IPS DF 19.7 (cell line): ENCODE data around the gene FBLN1.
"Not testable (repeated sequence)": the region's sequence is repeated elsewhere in the genome, so short reads cannot be mapped to it uniquely, and the experiment has no call there.

Experiments
- DNase-seq: peaks from one replicate; pipeline ENCODE4 v3.0.0-alpha.2; 2013; ENCODE audit warnings: low read depth, low spot score

Gene FBLN1

DNA sequence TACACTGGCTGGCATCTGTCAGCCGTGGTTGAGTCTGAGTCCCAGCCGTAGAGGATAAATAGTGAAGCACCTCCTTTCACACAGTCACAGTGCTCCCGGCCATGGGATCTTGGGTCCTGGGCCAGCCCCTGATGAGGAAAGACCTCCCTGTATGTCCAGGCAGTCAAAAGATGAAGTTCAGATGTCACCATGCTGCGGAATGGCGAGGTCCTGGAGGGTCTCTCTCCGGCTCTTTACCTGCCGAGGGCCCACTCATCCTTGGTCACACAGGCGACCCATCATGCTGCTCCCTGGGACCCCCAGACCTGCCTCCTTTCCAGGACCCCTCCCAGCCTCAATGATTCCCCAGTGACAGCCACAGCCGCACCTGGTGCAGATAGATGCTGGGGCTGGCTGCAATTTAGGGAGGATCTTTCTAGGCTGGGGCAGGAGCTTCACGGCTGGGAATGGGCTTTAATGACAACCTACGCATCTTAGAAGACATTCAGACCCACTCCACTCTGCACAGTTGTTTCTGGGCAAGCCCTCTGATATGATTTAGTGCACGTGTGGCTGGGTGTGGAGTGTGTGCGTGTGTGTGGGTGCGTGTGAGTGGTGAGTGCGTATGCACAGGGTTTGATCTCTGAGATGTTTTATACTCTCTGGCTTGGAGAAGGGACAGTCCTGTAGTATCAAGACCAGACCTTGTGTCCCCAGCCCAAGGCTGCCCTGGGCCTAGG, 79.7 kb downstream of the FBLN1 start:
- no peak for DNase-seq

DNA sequence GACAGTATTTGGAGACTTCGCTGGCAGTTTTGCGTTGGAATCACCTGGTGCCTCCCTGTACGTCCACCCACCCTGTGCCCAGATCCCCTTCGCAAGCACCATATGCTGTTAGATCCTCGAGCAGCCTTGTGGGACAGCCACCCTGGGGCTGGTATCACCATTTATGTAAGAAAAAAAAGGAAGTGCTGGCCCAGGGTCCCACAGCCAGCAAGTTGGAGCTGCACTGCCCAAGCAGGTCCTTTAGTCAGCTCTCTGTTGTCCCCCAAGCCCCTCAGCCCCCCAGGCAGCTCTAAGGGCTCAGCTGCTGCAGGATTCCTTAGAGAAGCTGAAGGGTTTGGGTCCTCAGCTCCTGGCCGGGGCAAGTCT, 80.3 kb downstream of the FBLN1 start:
- DNase-seq = no peak

DNA sequence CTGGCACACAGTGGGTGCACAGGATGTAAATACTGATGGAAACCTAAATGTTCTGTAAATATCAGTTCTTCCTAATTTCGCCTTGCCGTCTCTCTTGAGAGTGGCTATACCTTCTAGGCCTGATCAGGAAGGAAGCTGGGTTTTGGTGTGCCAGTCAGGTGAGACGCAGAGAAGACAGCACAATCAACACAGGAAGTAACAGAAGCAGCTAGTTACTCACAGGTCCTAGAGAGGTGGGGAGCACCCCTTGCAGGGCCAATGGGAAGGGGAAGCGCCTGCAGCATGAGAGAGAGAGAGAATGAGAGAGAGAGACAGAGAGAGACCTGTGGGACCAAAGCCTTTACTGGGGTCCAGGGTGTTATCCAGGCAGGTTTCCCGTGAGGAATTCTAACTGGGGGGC, 80.8 kb downstream of the FBLN1 start:
- no peak for DNase-seq

DNA sequence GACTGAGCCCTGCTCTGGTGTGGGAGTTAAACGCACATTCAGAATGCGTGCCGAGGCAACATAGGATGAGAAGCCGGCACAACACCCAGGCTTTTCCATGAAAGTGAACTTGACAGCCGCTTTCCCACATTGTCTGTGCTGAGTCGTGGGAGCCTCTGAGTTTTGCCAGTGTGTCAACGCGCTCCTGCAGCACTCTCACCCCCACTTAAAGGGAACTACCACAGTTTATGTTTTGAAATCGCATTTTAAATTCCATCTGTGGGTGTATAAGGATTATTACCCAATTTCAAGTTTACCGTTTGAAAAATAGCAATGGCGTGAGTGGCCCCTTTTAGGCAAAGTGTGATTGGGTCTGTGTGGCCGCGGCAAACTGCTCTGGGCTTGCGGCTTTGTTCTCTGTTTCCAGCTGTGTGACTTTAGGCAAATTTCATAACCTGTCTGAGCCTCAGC, 81.5 kb downstream of the FBLN1 start:
- DNase-seq = no peak

DNA sequence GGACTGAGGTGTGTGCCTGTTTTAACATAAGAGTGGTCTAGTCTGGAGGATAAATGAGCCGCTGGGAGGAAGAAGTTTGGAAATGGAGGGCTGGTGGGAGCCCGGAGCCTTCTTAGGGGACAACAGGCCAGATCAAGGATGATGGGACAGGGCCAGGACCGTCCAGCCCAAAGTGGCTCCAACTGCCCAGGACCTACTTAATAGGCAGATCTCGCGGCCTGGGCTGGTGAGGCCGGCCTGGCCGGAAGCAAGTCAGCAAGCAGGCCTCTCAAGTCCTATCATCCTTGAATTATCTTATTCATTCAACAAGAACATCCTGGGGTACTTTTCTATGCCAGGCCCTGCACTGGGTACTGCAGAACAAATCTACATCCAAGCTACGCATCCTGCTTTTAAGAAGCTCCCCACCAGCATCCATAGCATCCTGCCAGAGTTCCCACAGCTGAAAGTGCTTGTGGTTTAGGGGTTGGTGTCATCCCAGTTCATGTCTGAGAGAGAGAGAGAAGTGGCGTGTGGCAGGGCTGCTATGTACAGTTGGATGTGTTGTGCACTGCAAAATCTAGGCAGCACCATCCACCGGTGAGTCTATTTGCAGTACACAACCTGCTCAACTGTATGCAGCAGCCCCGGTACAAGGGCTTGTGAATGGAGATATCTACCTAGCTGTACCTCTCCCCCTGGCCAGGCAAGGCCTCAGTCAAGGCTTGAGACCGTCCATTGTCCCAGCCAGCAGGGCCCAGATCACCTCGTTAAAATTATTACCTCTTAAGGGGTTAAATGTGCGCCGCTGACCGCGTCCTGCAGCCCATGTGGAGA, 82.1 kb downstream of the FBLN1 start:
- no peak for DNase-seq

DNA sequence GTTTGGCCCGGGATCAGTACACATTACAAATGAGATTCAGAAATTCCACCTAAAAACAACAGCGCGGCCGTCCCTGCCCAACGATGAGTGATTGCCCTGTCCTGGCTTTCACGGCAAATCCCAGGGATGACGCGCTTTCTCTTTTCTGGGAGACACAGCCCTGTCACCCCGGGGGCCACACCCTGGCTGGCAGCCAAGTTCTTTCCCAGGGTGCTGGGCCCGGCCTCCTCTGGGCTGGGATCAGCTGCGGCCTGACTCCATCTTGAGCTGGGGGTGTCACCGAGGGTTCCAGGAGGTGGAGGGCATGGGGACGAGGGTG, 82.7 kb downstream of the FBLN1 start:
- DNase-seq = no peak

DNA sequence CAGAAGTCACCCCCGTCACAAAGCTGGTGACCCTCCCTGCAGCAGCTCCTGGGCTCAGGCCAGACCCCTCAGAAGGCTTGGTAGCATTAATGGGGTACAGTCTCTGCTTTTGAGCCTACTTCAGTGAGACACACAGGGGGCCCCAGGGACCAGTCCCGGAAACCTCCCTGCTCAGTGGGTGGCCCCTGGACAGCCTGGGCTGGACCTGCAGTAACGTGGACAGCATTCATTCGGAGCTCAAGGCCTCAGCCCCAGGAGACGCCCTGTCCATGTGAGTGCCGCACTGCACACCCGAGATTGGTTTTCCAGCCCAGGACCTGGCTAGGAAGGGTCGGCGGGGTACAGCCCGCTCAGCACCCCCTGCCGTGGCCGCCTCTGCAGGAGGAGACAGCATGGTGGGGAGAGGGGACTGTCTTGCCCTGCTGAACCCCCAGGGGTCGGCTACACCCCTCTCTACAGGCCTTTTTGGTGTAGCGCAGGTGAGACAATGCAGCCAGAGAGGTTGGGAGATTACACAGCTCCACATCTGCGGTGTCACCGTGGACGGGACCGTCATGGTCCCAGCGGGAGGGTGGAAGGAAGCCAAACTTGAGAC, 83.4 kb downstream of the FBLN1 start:
- DNase-seq = no peak

DNA sequence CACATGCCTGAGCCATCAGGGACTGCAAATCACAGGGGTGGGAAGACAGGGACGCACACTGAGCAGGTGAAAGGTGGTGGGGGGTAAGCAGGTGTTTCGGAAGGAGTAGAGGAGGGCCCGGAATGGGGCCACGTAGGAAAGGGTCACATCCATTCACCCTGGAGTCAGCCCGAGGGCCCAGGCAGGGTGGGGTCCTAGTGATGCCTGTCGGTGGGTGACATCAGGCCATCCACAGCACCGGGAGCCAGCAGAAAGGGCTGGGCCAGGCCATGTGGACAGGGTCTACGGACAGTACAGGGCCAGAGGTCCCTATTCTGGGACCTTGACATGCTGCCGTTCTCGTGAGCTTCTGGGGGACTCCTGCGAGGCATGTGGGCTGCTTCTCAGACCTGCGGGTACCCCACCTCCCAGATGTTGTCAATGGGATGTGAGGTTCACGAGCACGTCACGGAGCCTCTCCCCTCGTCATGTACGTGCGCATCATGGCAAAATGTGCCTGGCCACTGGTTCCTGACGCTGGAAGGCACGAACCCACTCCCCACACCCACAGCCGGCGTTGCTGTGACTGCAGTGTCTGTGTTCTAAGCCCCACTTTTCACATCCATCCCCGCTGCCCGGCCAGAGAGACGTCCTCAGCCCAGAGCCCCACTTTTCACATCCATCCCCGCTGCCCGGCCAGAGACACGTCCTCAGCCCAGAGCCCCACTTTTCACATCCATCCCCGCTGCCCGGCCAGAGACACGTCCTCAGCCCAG, 84.1 kb downstream of the FBLN1 start:
- no peak for DNase-seq

DNA sequence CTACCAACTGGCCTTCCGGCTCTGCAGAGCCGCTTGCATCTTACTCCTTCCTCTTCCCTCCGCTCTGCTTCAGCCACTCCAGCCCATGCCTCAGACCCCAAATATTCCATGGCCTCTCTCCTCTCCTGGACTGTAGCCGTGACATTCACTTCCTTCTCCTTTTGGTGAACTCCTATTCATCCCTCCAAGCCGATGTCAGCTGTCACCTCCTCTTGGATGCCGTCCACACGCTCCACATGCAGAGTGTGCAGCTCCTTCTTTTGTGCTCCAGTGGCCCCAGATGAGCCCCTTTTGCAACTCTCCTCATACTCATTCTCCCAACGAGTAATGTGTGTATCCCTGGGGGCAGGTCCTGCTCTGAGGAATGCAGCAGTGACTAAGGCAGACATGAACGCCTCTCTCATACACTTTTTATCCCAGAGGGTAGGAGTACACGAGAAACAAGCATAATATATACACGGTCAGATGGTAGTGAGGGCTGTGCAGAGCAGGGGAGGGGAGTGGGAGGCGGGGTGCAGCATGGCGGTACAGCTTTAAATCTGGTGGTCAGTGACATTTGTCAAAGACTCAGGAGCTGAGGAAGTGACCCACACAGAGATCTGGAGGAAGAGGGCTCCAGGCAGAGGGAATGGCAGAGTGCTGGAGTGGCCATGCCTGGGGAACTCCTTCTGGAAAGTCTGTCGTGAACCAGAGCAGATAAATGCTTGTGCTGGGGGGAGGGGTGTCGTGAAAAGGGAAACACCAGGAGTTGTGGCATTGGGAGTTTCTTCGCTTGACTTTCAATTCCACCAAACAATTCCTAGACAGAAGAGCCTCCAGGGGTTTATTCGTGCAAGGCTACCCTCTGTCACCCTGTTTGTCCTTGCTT, 85.2 kb downstream of the FBLN1 start:
- no peak for DNase-seq

DNA sequence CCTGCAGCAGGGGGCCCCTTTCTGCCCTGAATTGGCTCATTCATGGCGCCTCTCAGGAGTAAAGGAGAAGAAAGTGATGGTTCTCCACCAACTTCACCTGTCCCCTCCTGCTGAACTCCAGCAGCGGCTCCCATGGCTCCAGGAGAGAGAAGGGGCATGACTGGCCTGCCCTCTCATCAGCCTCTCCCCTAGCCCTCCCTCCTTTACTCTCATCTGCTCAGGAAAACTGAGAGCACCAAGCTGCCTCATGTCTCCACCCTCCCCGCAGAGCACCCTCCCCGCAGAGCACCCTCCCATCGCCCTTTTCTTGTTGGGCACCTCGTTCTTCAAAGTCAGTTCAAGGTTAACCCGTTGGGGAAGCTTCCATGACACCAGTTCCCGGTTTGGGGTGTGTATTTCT, 86.9 kb downstream of the FBLN1 start:
- no peak for DNase-seq

DNA sequence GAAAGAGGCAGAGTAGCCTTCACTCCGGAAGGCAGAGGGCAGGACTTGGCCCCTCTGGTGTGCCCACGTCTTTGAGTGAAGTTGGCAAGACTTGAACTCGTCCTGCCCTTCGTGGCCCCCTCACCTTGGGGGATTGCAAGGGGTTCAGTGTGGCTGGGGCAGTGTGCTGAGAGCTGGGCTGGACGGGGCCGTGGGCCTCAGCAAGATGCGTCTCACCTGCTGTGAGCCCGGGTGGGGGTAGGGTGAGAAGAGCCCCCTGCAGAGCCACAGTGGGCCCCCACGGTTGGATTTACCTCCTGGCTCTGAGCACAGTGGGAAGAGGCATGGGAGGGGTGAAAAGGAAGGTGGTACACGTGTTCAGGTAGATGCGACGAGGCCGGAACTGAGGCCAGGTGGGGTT, 87.6 kb downstream of the FBLN1 start:
- DNase-seq = no peak

DNA sequence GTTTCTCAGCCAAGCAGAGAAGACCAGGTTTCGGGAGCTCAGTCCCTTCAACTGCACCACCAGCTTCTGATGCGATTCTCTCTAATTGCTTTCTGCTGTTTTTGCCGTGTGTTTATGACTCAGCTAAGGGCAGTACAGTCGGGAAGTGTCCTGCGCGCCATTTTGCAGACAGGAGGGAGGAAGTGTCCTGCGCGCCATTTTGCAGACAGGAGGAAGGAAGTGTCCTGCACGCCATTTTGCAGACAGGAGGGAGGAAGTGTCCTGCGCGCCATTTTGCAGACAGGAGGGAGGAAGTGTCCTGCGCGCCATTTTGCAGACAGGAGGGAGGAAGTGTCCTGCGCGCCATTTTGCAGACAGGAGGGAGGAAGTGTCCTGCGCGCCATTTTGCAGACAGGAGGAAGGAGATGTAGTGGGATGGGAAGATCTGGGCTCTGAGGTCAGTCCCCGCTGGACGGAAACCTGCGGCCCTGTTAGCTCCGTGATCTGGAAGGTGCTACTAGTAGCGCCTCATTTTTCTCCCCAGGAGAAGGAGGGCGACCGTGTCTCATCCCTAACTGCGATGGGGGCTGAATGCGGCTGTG, 89.0 kb downstream of the FBLN1 start:
- DNase-seq = not testable (repeated sequence)

DNA sequence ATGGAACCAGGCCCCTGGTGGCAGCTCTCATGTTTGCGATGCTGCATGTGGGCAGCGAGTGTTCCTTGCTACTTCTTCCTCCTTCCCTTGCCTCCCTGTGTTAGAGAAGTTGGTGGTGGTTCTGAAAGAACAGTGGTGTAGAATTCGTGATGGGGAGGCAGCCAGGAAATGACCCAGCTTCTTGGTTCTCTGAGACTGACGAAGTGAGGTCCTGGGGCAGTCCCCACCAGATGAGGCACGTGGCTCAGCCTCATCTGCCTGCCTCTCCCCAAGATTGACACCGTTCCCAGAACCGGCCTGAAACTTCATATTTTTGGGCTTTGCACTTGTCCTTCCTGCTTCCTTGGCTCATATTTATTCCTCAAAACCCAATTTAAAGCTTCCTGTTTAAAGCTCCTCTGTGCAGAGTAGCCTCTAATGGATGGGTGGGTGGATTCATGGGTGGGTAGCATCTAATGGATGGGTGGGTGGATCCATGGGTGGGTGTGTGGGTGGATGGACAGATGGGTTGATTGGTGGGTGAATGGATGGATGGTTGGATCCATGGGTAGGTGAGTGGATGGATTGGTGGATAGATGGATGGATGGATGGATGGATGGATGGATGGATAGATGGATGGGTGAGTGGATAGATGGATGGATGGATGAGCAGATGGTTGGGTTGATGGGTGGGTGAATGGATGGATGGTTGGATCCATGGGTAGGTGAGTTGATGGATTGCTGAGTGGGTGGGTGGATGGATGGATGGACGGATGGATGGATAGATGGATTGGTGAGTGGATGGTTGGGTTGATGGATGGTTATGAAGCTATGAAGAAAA, 91.6 kb downstream of the FBLN1 start:
- no peak for DNase-seq

DNA sequence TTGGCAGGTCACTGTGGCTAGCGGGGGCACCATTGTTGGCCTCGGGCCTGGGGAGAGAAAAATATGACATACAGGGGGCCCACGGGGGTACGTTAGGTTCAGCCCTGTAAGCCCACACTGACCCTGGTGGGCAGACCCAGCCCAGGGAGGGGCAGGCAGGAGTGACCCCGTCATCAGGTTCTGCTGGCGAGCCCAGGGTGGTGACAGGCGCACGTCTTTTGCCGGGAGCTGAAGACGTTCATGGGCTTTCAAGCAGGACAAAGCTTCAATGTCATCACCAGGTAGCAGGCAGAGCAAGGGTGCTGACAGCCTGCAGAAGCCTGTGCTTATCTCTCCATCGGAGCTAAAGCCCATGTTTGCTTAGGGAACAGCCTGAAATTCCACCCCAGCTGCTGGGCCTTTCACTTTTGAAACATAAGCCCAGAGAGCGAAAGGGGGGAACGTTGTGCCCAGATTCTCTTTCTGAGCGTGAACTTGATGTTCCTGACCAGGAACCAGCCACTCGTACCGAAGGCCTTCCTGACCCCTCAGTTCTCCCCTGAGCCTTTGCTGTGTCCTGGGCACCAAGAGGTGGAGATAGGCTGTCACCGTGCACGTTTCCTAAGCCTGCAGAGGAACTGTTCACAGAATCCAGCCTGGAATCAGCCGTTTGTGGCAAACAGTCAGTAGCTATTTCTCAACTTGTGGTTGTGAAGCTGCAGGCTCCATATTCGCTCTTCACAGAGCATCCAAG, 94.9 kb downstream of the FBLN1 start:
- no peak for DNase-seq

DNA sequence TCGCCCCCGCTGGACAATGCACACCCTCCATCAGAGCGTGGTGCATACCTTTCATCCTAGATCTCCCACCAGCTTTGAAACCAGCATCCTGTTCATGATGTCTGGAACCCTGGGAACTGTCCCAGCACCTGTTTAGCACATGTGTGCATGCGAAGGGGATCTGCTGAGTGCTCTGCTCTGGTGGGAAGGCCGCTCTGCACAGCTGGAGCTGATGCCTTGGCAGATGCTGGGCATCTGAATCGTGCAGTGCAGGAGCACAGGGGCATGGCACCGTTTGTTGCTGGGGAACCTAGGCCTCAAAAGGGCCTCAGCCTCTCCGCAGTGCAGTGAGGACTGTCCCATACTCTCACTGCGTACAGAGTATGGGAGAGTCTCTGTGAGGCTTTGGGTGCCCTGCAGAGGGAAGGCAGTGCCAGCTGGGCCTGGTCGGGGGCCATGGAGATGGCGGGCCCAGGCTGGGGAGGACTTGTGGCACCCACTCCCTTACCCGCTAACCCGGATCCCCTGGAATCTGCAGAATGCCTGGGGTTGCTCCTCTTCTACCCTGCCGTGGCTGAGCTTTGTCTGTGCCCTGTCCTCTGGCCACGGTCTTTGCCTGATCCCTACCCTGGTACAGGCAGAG, 96.0 kb downstream of the FBLN1 start:
- no peak for DNase-seq

DNA sequence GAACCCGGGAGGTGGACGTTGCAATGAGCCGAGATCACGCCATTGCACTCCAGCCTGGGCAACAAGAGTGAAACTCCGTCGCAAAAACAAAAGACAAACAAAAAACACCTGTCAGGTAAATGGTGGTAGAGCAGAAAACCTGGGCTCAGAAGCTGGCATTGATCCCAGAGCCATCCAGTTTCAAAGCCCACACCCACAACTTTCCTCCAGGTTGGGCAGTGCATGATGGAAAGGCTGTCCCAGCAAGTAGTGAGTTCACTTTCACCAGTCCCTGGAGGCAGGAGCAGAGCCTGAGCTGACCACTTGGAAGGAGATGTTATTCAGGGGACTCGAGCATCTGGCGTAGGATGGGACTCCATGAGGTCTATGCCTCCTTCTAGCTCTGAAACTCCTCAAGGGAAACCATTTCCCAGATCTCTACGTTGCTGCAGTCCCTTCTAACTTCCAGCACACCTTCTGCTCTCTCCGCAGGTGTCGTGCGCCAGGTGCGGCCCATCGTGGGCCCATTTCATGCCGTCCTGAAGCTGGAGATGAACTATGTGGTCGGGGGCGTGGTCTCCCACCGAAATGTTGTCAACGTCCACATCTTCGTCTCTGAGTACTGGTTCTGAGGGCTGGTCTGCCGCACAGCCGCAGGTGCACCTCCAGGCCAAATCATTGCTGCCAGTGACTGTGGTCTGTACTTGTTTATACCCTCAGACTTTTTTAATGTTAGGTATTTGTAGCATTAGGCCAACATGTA, 97.3 kb downstream of the FBLN1 start:
- DNase-seq = no peak

DNA sequence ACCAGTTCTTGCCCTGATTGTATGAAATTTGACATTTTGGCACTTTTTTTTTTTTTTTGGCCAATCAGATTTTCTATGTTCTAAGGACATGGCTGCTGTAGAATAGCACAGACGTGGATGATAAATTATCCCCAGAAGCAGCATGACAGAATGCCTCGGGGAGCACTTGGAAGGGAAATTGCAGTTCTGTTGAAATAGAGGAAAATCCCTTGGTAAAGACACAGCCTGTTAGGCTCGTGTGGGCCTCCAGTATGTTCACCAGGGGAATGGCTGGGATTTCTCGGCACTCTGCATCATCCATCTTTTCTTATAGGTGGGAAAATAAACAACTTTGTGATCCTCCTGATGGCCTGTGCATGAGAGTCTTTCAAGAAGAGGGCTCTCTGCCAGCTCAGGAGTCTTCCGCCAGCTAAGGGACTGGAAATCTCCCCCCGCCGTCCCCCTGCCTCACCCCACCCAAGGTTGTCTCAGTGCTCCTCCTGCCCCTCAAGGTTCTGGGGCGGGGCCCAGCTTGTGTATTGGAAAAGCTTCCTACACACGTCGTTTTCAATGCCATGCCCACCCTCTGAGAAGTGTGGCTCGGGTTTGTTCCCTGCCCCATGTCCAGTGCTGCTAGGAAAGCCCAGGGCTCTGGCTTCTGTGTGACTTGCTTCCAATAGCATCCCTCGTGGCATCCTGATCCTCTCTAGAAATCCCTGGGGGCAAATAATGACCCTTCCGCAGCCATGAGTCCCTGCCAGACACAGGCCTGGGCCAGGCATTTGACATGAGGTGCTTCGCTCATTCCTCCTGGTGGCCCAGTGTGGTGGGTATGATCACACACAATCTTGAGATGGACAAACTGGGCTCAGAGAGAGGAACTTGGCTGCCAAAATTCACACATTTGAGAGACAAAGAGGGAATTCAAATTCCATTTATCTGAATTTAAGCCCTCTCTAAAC, 98.4 kb downstream of the FBLN1 start:
- no peak for DNase-seq
